ENCODE measurements around the gene C10orf71.

C10orf71 gene

DNA sequence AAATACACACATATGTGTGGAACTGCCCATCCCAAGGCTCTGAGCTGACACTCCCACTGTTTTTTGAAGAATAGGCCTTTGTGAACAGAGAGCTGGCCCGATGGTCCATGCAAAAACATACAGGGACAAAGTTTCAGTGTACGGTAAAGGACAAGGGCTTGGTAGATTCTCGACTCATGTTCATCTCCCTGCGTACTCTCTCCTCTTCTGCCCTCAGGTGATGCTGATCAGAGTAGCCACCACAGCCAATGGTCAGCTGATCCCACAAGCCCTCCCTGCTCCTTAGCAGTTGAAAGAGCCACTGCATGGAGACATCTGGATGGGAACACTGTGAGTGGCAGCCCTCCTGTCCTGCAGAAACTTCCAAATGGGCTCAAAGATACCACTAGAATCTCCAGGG lies 23.1 kb upstream of the C10orf71 start:
- DNase-seq: no peak

- no peak for DNase-seq
These were observed 22.4 kb upstream of the C10orf71 start for GRCh38 chr10:49276596-49276995.

DNA sequence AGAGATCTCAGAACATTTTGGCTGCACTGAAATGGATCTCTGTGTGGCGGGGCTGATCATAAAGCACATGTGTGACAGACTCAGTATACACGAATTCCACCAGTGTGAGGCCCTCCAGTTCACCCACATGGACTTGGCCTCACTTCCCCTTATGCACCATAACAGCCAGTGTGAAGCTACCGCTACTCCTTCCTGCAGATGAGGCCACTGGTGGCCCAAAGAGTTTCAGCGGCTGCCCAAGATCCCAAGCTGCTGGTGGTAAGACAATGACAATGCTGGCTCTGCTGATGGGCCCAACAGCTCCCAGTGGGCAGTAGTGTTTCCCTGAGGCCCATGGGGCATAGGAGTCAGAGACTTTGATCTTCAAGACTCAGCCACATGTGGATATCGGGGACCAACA lies 21.0 kb upstream of the C10orf71 start:
- no peak for DNase-seq

DNA sequence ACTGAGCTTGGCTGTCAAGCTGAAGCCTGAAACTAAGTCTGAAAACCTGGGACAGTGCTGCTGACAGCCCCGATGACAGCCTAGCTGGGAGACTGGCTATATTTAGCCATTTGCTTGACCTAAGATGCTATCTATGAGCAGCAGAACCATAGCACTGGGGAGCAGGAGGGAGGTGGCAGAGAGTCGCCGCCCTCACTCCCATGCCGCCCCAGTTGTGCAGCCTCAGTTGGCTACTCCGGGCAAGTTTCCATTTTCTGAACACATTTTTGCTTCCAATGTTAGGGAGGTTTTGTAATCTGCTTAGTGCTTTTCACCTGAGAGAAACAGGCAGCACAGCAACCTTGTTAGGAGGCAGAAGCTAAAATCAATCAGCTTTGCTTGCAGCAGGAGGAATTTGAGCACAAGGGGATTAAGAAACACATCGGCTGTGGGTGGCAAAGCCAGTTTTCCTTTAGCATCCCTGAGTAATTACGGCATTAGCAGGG lies 20.4 kb upstream of the C10orf71 start:
- no peak for DNase-seq

DNA sequence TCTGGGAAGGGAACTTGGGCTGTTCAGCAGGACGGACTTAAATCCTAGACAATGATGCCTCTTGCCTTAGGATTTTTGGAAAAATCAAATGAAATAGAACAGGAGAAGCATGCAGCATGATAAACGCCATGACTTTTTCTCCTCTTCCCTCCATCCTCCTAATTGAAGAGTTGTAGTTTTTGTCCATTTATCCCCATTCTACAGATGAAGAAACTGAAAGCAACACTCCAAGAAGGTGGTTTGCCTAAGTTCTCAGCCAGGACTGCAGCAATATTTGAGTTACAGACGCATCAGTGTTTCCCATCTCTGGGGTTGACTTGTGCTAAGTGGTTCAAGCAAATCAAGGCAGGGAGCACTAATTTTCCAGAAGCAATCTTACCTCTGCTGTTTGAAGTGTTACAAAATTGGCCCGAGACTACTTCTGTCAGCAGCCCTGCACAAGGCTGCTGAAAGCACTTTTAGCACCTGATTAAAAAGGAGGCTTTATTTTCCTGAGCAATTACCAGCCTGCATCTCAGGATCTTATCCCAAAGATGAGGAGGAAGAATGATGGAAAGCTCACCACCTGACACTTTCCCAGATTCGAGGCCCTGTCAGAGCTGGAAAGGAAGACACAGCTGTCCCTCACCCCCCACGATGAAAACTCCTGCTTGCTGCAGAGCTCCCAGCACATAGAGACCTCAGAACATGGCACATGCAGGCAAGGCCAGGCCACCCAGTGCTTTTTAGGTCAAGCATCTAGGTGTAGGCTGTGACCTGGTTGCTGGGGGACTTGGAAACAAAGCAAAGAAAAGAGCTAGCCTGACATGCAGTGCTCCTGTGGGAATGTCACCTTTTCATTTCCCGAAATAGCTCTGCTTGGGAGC lies 19.7 kb upstream of the C10orf71 start:
- no peak for DNase-seq

DNA sequence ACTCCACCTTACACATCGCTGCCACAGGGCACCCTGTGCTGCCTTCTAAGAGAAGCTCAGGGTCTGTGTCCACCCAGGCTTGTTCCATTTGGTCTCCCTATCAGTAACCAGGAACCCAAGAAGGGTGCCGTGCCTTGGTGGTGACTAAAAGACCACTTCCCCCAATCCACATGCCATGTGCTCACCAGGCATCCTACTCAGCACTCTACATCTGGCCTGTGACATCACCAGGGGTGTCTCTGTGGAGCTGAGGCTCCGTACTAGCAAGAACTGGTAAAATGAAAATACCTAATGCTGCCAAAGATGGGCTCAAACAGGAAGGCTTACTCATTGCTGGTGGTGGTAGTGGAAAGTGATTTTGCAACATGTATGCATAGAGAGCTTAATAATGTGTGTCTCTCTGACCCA lies 19.0 kb upstream of the C10orf71 start:
- peak in 1 of 2 experiments; percentile 24 for DNase-seq

DNA sequence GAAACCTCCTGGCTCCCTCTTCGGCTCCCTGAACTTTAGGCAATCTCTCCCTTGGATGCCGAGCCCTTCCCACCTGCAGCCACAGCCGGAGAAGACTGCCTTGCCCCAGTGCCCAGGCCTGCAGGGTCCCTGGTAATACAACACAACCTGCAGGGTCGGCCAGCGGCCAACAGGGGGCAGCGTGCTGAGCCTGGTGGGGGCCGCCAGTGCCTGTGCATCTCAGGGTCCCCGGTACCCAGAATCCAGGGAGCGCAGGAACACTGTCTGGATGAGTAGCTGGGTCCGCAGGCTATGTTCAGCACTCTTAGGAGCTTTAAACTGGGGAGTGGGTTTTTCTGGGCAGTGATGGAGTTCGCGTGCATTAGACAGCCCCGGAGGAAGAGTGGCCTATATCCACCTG lies 17.5 kb upstream of the C10orf71 start:
- peak; percentile 24 to 26 for DNase-seq

GRCh38 chr10:49282306-49282705 lies 16.7 kb upstream of the C10orf71 start:
- no peak for DNase-seq

DNA sequence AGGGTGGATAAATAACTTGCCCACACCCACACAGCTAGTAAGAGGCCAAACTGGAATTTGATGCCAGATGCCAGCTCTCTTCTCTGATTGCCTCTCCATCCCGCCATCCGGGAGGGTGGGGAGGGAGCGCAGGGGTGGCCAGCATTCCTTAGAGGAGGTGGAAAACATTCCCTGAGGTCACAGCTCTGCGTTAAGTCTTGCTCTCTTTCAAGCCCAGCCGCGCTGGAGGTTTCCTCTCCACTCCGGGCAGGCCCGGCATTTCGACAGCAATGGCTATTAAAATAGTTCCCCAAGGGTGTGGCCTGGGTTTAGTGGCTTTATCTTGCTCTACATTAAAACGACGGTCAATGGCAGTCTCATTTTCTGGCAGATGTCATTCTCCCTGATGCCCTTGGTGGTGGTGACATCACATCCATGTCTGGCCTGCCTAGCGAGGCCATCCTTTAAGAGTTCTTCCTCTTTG lies 16.1 kb upstream of the C10orf71 start:
- DNase-seq: no peak

- no peak for DNase-seq
These were observed 15.5 kb upstream of the C10orf71 start for GRCh38 chr10:49283491-49283890.

- DNase-seq: no peak
These were observed 14.6 kb upstream of the C10orf71 start for GRCh38 chr10:49284356-49284755.

DNA sequence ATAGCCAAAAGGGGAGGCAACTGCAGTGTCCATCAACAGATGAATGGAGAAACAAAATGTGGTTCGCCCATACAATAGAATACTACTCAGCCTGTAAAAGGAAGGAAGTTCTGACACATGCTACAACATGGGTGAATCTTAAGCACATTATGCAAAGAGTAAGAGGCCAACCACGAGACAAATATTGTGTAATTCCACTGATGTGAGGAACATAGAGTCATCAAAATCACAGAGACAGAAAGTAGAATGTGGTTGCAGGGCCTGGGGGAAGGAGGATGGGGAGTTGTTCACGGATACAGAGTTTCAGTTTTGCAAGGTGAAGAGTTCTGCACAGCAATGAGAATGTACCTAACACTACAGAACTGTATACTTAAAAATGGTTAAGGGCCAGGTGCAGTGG lies 13.7 kb upstream of the C10orf71 start:
- no peak for DNase-seq

- no peak for DNase-seq
These were observed 12.3 kb upstream of the C10orf71 start for GRCh38 chr10:49286686-49287085.

GRCh38 chr10:49287689-49288340 lies 11.2 kb upstream of the C10orf71 start:
- peak in 1 of 2 experiments; percentile 7 for DNase-seq

GRCh38 chr10:49288341-49289065 lies 10.5 kb upstream of the C10orf71 start:
- DNase-seq: no peak

DNA sequence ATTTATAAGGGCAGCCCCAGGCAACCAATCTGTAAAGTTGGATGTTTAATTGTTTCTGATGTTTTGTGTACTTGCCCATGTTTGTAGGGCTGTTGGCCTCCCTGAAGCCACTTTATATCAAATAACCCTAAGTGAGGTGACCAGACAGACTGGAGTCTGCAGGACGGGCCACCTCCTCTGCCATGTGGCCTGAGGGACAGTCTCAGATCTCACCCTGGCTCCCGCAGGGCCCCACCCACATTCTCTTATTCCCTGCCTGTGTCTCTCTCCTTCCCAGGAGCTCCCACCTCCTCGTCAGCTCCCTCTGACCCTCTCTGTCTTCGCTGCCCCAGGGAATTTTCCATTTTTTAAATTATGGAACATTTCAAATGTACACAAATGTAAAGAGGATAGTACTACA lies 9.5 kb upstream of the C10orf71 start:
- no peak for DNase-seq

GRCh38 chr10:49290131-49290530 lies 8.8 kb upstream of the C10orf71 start:
- no peak for DNase-seq

GRCh38 chr10:49290607-49291006 lies 8.4 kb upstream of the C10orf71 start:
- DNase-seq: no peak

DNA sequence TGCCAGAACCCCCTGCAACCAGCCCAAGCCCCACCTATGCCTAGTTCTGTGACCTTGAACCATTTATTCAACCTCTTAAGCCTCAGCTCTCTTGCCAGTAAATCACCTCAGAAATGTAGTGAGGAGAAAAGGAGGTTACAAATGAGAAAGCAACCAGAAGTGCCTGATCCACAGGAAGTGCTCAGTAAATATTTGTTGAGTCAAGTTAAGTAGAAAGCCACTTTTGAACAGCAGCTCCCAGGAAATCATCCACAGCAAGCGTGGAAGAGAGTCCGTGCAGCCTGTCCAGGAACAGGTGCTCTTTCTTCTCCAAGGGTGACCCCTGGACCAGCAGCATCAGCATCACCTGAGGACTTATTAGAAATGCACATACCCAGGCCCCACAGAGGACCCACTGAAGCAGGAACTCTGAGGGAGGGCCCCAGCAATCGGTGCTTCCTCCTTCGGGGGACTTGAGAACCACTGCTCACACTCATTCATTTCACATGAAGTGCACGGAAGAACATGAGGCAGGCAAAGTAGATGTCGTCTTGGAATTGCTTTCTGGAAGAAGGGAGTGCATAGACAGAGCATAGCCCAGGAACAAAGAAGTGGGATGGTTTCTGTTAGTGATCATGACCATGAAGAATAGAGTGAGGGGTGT lies 6.3 kb upstream of the C10orf71 start:
- DNase-seq: no peak

GRCh38 chr10:49293208-49293603 lies 5.8 kb upstream of the C10orf71 start:
- DNase-seq: no peak

GRCh38 chr10:49294731-49295130 lies 4.2 kb upstream of the C10orf71 start:
- no peak for DNase-seq

DNA sequence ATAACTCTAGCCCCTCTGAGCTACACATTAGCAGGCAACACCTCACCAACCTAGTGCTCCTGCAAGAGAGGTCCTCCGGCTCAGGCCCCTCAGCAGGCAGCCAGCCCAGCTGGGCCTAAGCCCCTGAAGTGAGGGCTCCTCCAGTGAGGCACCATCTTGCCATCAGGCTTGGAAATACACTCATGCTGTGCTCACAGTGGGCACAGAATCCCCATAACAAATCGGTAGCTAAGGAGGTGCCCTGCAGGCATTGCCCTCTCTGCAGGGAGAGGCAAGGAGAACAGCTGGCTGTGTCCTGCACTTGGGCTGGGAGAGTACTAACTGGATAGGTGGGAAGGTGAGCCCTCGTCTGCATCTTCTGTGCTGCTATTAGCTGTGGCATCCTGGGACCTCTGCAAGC lies 3.7 kb upstream of the C10orf71 start:
- DNase-seq: no peak

- no peak for DNase-seq
These were observed 2.6 kb upstream of the C10orf71 start for GRCh38 chr10:49296382-49296781.

Data from activated T-cell treated with anti-CD3 and anti-CD28 coated beads, Interleukin-2, amount 50 U/mL, for 48 hours (primary cell).